K562 (cell line): ENCODE measurements around the gene MMP2. TPM values are rescaled to one million over a fixed set of nuclear protein-coding genes. Genes with fewer than 3 reads are reported as not detected.

ENCODE experiments used
- ATAC-seq: fragments of 200-7000 bp; cut with Tn5 transposase; 3 replicates; pipeline ENCODE4 v1.9.1; 2020; ENCODE audit warnings: moderate library complexity
- BruUV-seq: library from RNA; stranded (reverse); fragments of 400-500 nt; replicated peaks from 2 replicates; lab custom pipeline; 2021; lab: Mats Ljungman, UMichigan
- CTCF ChIA-PET: fragments of 300-600 bp; formaldehyde crosslinking; extraction: SDS; loops from one replicate; lab custom pipeline; 2021; ENCODE audit warnings: low intra/inter-chr PET ratio; lab: Yijun Ruan, JAX
- POLR2A ChIA-PET: fragments of 300-600, 350-650 bp; sonication (Branson Sonifier 250); formaldehyde crosslinking; extraction: SDS; loops from one replicate; lab custom pipeline; 2021; ENCODE audit warnings: antibody characterized with exemption, inconsistent platforms; lab: Yijun Ruan, JAX
- DNase-seq, 4 experiments: peaks; one replicate each; pipeline versions ENCODE4 v3.0.0 to v3.0.0-alpha.2; 2011 to 2018; ENCODE audit warnings: low spot score in 3 of 4, mixed read lengths in 3 of 4; ENCODE audit errors: extremely low read depth in 1 of 4
- FAIRE-seq: peaks from 2 replicates; lab custom pipeline; 2011; peaks lifted over from hg19 to GRCh38; lab: Jason Lieb, UNC
- H2AFZ ChIP-seq: 2 replicates; pipeline ENCODE4 v1.6.0; 2011; ENCODE audit warnings: low read depth, low read length, control low read depth, inconsistent platforms
- H3K27ac ChIP-seq: fragments of 200-600 bp; 3 replicates; pipeline ENCODE4 v1.8.0; 2011; ENCODE audit warnings: low read depth, mild to moderate bottlenecking, control low read depth, inconsistent platforms, low read length, moderate library complexity, mixed read lengths; ENCODE audit errors: extremely low read depth
- H3K27me3 ChIP-seq, 2 experiments: fragments of 300-600 bp in 1 of 2; 2 replicates in 1 of 2; 3 replicates in 1 of 2; pipeline versions ENCODE4 v1.6.0 to v1.8.0; 2011; ENCODE audit warnings: inconsistent platforms in 2 of 2, low read length in 2 of 2, mild to moderate bottlenecking in 1 of 2, mixed read lengths in 1 of 2, moderate library complexity in 1 of 2; ENCODE audit not compliant: control insufficient read depth in 2 of 2, insufficient read depth in 2 of 2
- H3K36me3 ChIP-seq: fragments of 300-600 bp; 3 replicates; pipeline ENCODE4 v1.8.0; 2011; ENCODE audit warnings: mild to moderate bottlenecking, low read length, inconsistent platforms; ENCODE audit not compliant: control insufficient read depth, insufficient read depth
- H3K4me1 ChIP-seq, 2 experiments: fragments of 200-600 bp in 1 of 2; replicated peaks in 1 of 2; 2 replicates in 1 of 2; 3 replicates in 1 of 2; pipeline versions ENCODE4 v1.5.1 to v1.8.0; 2011; ENCODE audit warnings: inconsistent platforms in 2 of 2, low read length in 2 of 2, mild to moderate bottlenecking in 1 of 2, mixed read lengths in 1 of 2, moderate library complexity in 1 of 2; ENCODE audit not compliant: control insufficient read depth in 2 of 2, insufficient read depth in 2 of 2
- H3K4me2 ChIP-seq: 2 replicates; pipeline ENCODE4 v1.6.1; 2011; ENCODE audit warnings: low read length, control low read depth, inconsistent platforms, mixed read lengths; ENCODE audit not compliant: insufficient read depth
- H3K4me3 ChIP-seq: fragments of 200-600 bp; sonication (generic), shearing (Covaris generic); 2 replicates; pipeline ENCODE4 v1.5.1; 2016; ENCODE audit warnings: control low read depth, inconsistent platforms
- H3K79me2 ChIP-seq: fragments of 200-600 bp; 3 replicates; pipeline ENCODE4 v1.8.0; 2011; ENCODE audit warnings: low read length, inconsistent platforms; ENCODE audit not compliant: control insufficient read depth, insufficient read depth
- H3K9ac ChIP-seq, 2 experiments: 2 replicates each; pipeline versions ENCODE4 v1.6.0 to v1.6.1; 2011; ENCODE audit warnings: low read depth in 2 of 2, low read length in 2 of 2, control low read depth in 1 of 2, inconsistent platforms in 1 of 2, mild to moderate bottlenecking in 1 of 2, mixed read lengths in 1 of 2; ENCODE audit not compliant: insufficient read depth in 1 of 2
- H3K9me1 ChIP-seq: one replicate; pipeline ENCODE4 v1.6.0; 2011; ENCODE audit warnings: inconsistent platforms, mild to moderate bottlenecking, low read length, moderate library complexity; ENCODE audit not compliant: control insufficient read depth, insufficient read depth
- H3K9me3 ChIP-seq: replicated peaks from 2 replicates; pipeline ENCODE4 v1.5.1; 2011; ENCODE audit warnings: low read depth, low read length, inconsistent platforms; ENCODE audit not compliant: control insufficient read depth, insufficient read depth
- H4K20me1 ChIP-seq: replicated peaks from 2 replicates; pipeline ENCODE4 v1.6.1; 2011; ENCODE audit warnings: low read length, inconsistent platforms, mixed read lengths; ENCODE audit not compliant: control insufficient read depth, insufficient read depth
- BRF1 ChIP-seq: IDR thresholded peaks from 3 replicates; pipeline ENCODE4 v1.6.1; 2011; ENCODE audit warnings: borderline replicate concordance, mild to moderate bottlenecking; ENCODE audit not compliant: insufficient read length; ENCODE audit errors: extremely low read depth
- CBX1 ChIP-seq: sonication (generic); IDR thresholded peaks from 2 replicates; pipeline ENCODE4 v1.6.1; 2016; ENCODE audit warnings: antibody characterized with exemption, low read depth, mild to moderate bottlenecking
- ESRRB ChIP-seq: fragments of 250-450 bp; sonication (Bioruptor Pico); IDR thresholded peaks from 2 replicates; pipeline ENCODE4 v1.5.0; 2020; ENCODE audit warnings: mild to moderate bottlenecking, moderate library complexity, borderline replicate concordance
- EZH2 ChIP-seq: IDR thresholded peaks from 2 replicates; pipeline ENCODE4 v1.6.1; 2012; ENCODE audit warnings: low read depth, mild to moderate bottlenecking, inconsistent platforms, low read length, borderline replicate concordance
- HCFC1 ChIP-seq: IDR thresholded peaks from 2 replicates; pipeline ENCODE4 v1.6.1; 2012; ENCODE audit warnings: low read depth, low read length, improper control_type of control experiment
- PYGO2 ChIP-seq: fragments of 450-650 bp; IDR thresholded peaks from 2 replicates; pipeline ENCODE4 v1.6.1; 2016; ENCODE audit warnings: mild to moderate bottlenecking, missing genetic modification characterization, moderate library complexity, missing compliant biosample characterization
- SAP30 ChIP-seq: fragments of 200-600 bp; sonication (generic); IDR thresholded peaks from 2 replicates; pipeline ENCODE4 v1.6.1; 2012; ENCODE audit warnings: borderline replicate concordance, low read depth, mild to moderate bottlenecking, moderate library complexity, low read length, control low read depth, inconsistent platforms; ENCODE audit not compliant: insufficient read depth, poor library complexity, severe bottlenecking
- SIRT6 ChIP-seq: IDR thresholded peaks from one replicate; pipeline ENCODE4 v1.6.1; 2012; ENCODE audit warnings: low read depth, mild to moderate bottlenecking, control low read depth, inconsistent platforms, low read length, moderate library complexity
- STAT6 ChIP-seq: sonication (generic); formaldehyde crosslinking; IDR thresholded peaks from 2 replicates; pipeline ENCODE4 v1.8.1; 2023; ENCODE audit warnings: mild to moderate bottlenecking, missing genetic modification reagents
- TCF3 ChIP-seq: sonication (generic); formaldehyde crosslinking; IDR thresholded peaks from 2 replicates; pipeline ENCODE4 v1.4.0; 2020; ENCODE audit warnings: mild to moderate bottlenecking, missing genetic modification reagents
- THRA ChIP-seq: fragments of 450-650 bp; IDR thresholded peaks from 2 replicates; pipeline ENCODE4 v1.6.1; 2017; ENCODE audit warnings: mild to moderate bottlenecking, moderate library complexity
- WGBS: fragments of 100-300 bp; shearing (Covaris generic); methylation state at CpG from one replicate; pipeline ENCODE4 v1.1.6; 2016; ENCODE audit warnings: low coverage, mixed read lengths; ENCODE audit not compliant: insufficient coverage; ENCODE audit errors: missing lambda C conversion rate; 5-methylcytosine and 5-hydroxymethylcytosine counted together
- in situ Hi-C: fragments of 300-500 bp; cut with MboI; formaldehyde crosslinking; loops from 4 replicates; pipeline ENCODE4 v1.15.0; 2018; ENCODE audit warnings: inconsistent platforms, mixed read lengths
- intact Hi-C: fragments of 100-400 bp; cut with micrococcal nuclease; formaldehyde crosslinking; loops from 2 replicates; pipeline ENCODE4 v1.14.2; 2022
- polyA plus RNA-seq, 8 experiments: library from polyadenylated mRNA; depleted of rRNA in 4 of 8; stranded (reverse) in 5 of 8; unstranded in 3 of 8; fragments of >200 nt; fragmentation: Nextera tagmentation in 2 of 8; fragmentation: Illumina TruSeq in 1 of 8; extraction: Ambion mirVana in 2 of 8; extraction: Trizol in 1 of 8; gene quantifications; 2 replicates each; pipeline versions ENCODE4 v1.2.1 to v1.2.3, GENCODE V29; 2011 to 2014; ENCODE audit warnings: inconsistent platforms in 1 of 8, missing spikeins in 1 of 8
- total RNA-seq, 7 experiments: library from RNA; depleted of rRNA in 6 of 7; stranded (reverse); fragments of >200 nt in 6 of 7; fragmentation: Illumina TruSeq in 2 of 7; extraction: Trizol in 2 of 7; gene quantifications; 2 replicates each; pipeline versions ENCODE4 v1.2.1 to v1.2.3, GENCODE V29; 2011 to 2021; ENCODE audit warnings: low replicate concordance in 1 of 7

Gene MMP2
- total and polyA plus RNA-seq, 9 of the 15 experiments (the other 6 are each of a cell fraction or from before 2014, with no cell fraction given): 0.05 to 0.53 TPM; not detected in 7

GRCh38 chr16:55433030-55433429, 46.0 kb upstream of the MMP2 start:
- ATAC-seq: no peak
- ChIA-PET CTCF (no interaction called here), POLR2A (no interaction called here)
- no peak overlapping the region for H3K27ac ChIP-seq
- BruUV-seq: no TSS peak
- FAIRE-seq: no peak
- no peaks in the 10 kb centered on the region for H3K36me3 ChIP-seq
- H3K9me3 ChIP-seq: no peaks in the 10 kb centered on the region
- intact Hi-C loops (no loop called here), in situ Hi-C loops (no loop called here)
- no peak overlapping the region for H3K4me3 ChIP-seq
- no peak for TF ChIP-seq SAP30
- no peak for TF ChIP-seq BRF1
- no peak for TF ChIP-seq ESRRB
- TF ChIP-seq THRA: no peak
- no peak for TF ChIP-seq TCF3 (CRISPR knock-in tag)
- TF ChIP-seq PYGO2 (tag): no peak
- TF ChIP-seq SIRT6: no peak
- TF ChIP-seq HCFC1: no peak
- TF ChIP-seq EZH2: no peak
- TF ChIP-seq CBX1: no peak
- no peak for TF ChIP-seq STAT6 (CRISPR knock-in tag)
- no peak overlapping the region for H3K9ac ChIP-seq
- no peak overlapping the region for H2AFZ ChIP-seq
- no peaks in the 10 kb centered on the region for H4K20me1 ChIP-seq
- H3K9me1 ChIP-seq: no peaks in the 10 kb centered on the region
- no peak overlapping the region for H3K4me2 ChIP-seq
- H3K27me3 ChIP-seq: peaks cover 0 to 17% of the 10 kb centered on the region in 2 experiments; a peak in 2 of 5 replicates
- 3% methylated on average over 5 of the region's 5 CpGs for WGBS
- peaks cover 8 to 12% of the 10 kb centered on the region in 2 experiments; a peak in 4 of 5 replicates for H3K4me1 ChIP-seq
- no peak for DNase-seq
- H3K79me2 ChIP-seq: no peaks in the 10 kb centered on the region
